Pancreas (tissue), 10 donors: ENCODE measurements around the gene SPRR4. TPM values are rescaled to one million over a fixed set of nuclear protein-coding genes. Genes with fewer than 3 reads are reported as not detected.
A peak's percentile ranks its signal among the peaks of the same experiment; 100 is the strongest.

ENCODE experiments used
- ATAC-seq, 4 donors: fragments of 200-7000 bp; cut with Tn5 transposase; one replicate each; pipeline versions ENCODE4 v1.8.0 to v1.9.1; 2020; ENCODE audit warnings: mild to moderate bottlenecking in 4 of 4, moderate library complexity in 4 of 4
- DNase-seq, 6 donors: peaks; one replicate each; pipeline ENCODE4 v3.0.0-alpha.2; 2020
- FAIRE-seq: peaks from 2 replicates; lab custom pipeline; 2012; peaks lifted over from hg19 to GRCh38; lab: Jason Lieb, UNC
- H3K27ac ChIP-seq, 4 donors: fragments of 200-600 bp; sonication (generic); 1 replicate in 3 of 4; 2 replicates in 1 of 4; pipeline versions ENCODE4 v1.5.0 to v1.8.0; 2020
- H3K27me3 ChIP-seq, 4 donors: fragments of 200-600 bp; one replicate each; pipeline ENCODE4 v1.8.0; 2021
- H3K36me3 ChIP-seq, 3 donors: fragments of 200-600 bp; sonication (generic) in 1 of 3; one replicate each; pipeline versions ENCODE4 v1.5.0 to v1.8.0; 2020 to 2021
- H3K4me1 ChIP-seq, 3 donors: fragments of 200-600 bp; one replicate each; pipeline ENCODE4 v1.8.0; 2021
- H3K4me3 ChIP-seq, 4 donors: fragments of 200-600 bp; sonication (generic) in 2 of 4; one replicate each; pipeline versions ENCODE4 v1.5.0 to v1.8.0; 2020 to 2021
- H3K9me3 ChIP-seq, 4 donors: fragments of 200-600 bp; one replicate each; pipeline ENCODE4 v1.8.0; 2021
- WGBS, 2 donors: extraction: QIAGEN DNeasy Blood & Tissue Kit; methylation state at CpG; one replicate each; pipeline ENCODE4 v1.1.7; 2013; 5-methylcytosine and 5-hydroxymethylcytosine counted together
- intact Hi-C, 3 donors: fragments of 100-400 bp; cut with DNase I; formaldehyde crosslinking; loops; one replicate each; pipeline versions ENCODE4 v1.11.1 to v1.14.2; 2022
- polyA plus RNA-seq, 2 donors: library from polyadenylated mRNA; stranded (reverse); fragments of 200-250 nt; gene quantifications; one replicate each; pipeline ENCODE4 v1.2.3, GENCODE V29; 2013
- total RNA-seq, 6 donors: library from RNA; stranded (reverse); fragmentation: NEBNext Ultra II Directional in 4 of 6; extraction: Animal tissue kit (Norgen Biotek cat#: 25700) in 4 of 6; gene quantifications; one replicate each; pipeline versions ENCODE4 v1.2.1 to v1.2.4, GENCODE V29; 2021 to 2023
- TF ChIP-seq, protein P1 (sequence below), 4 donors: fragments of 200-600 bp; sonication (generic) in 3 of 4; IDR thresholded peaks; one replicate each; pipeline versions ENCODE4 v1.5.0 to v1.8.0; 2021; ENCODE audit warnings: antibody characterized with exemption in 4 of 4
- donor health status: healthy with polysubstance abuse.
- donor health status: DM: no; HTN: no; CAD: no; lungs with moderate emphysema.
- donor health status: DM: no; HTN: no; CAD: no.
- donor health status: control.
- donor health status: control.
- donor health status: Bipolar disorder and iron deficiency.
- donor health status: DM: yes; HTN: yes; CAD: no.
- donor health status: DM: no; HTN: no; CAD: no.
- donor health status: DM: no; HTN: no; CAD: no.
- donor health status: DM: yes; HTN: yes; CAD: no.

The SPRR4 gene
- total RNA-seq: not detected
- polyA plus RNA-seq: not detected

DNA sequence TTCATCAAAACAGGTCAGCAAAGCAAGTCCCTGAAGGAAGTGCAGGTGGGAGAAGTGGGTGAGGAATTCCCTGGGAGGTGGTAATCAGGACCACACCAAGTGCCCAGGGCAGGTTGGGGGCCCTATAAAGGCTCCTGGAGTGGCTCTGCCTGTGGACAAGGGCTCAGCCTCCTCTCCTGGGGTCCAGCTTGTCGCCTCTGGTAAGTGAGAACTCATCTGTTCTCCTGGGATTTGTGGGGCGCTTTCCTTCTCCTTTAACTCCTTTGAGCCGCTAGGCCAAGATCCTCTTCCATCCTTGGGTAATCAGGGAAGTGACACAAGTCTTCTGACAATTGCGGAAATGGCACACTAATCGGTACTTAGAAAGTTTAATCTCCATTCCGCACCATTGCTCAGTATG is at the start of gene SPRR4:
Gene SPRR4, plus strand, starts transcription at position 154 of the 400 bp plus-strand sequence. CDS start 1,243 bp downstream, outside the sequence.
- Histone ChIP-seq H3K9me3 (no peaks in the 10 kb centered on the region), H3K4me3 (no peak within 1 kb of the TSS), H3K4me1 (no peaks in the 10 kb centered on the region), H3K36me3 (no peaks in the 10 kb centered on the region), H3K27me3 (no peaks in the 10 kb centered on the region), H3K27ac (no peak within 1 kb of the TSS)
- 89 to 91% methylated on average over 6 of the region's 6 CpGs for WGBS, 2 donors
- intact Hi-C loops: no loop called here
- ATAC-seq (no peak), FAIRE-seq (no peak), DNase-seq (no peak)
- TF ChIP-seq, protein P1, sequence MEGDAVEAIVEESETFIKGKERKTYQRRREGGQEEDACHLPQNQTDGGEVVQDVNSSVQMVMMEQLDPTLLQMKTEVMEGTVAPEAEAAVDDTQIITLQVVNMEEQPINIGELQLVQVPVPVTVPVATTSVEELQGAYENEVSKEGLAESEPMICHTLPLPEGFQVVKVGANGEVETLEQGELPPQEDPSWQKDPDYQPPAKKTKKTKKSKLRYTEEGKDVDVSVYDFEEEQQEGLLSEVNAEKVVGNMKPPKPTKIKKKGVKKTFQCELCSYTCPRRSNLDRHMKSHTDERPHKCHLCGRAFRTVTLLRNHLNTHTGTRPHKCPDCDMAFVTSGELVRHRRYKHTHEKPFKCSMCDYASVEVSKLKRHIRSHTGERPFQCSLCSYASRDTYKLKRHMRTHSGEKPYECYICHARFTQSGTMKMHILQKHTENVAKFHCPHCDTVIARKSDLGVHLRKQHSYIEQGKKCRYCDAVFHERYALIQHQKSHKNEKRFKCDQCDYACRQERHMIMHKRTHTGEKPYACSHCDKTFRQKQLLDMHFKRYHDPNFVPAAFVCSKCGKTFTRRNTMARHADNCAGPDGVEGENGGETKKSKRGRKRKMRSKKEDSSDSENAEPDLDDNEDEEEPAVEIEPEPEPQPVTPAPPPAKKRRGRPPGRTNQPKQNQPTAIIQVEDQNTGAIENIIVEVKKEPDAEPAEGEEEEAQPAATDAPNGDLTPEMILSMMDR (IDR thresholded peaks at IDR 0.05): no peak

GRCh38 chr1:152924191-152924590 is 46.3 kb upstream of the SPRR4 start:
- Histone ChIP-seq H3K4me3 (no peak overlapping the region), H3K36me3 (no peaks in the 10 kb centered on the region), H3K27ac (no peak overlapping the region), H3K9me3 (no peaks in the 10 kb centered on the region), H3K27me3 (peaks cover 0 to 3% (median 0%) of the 10 kb centered on the region in 4 donors), H3K4me1 (no peaks in the 10 kb centered on the region)
- intact Hi-C loops: no loop called here
- FAIRE-seq (no peak), ATAC-seq (no peak), DNase-seq (no peak)
- WGBS, 2 donors: 31 to 33% methylated on average over 2 of the region's 2 CpGs
- TF ChIP-seq, protein P1 (IDR thresholded peaks at IDR 0.05): no peak

DNA sequence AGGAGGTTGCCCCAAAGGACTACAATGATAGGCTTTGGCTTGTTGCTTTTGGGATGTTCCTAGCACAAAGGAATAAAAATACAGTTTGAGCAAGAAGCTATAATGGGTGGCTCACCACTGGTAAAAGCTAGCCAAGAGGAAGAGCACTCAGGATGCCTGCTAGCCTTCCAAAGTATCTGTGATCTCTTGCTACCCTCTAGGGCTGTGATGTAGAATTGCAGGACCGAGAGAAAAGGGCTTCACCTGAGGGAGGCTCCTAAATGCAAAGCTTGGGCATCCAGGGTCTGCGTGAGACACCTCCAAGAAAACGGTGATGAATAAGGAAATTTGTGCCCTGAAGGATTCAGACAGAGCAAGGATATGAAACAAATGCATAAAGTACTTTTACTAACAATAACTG is 44.4 kb upstream of the SPRR4 start:
- Histone ChIP-seq H3K9me3 (no peaks in the 10 kb centered on the region), H3K4me3 (no peak overlapping the region), H3K36me3 (no peaks in the 10 kb centered on the region), H3K4me1 (no peaks in the 10 kb centered on the region), H3K27ac (no peak overlapping the region), H3K27me3 (peaks cover 0 to 3% (median 0%) of the 10 kb centered on the region in 4 donors)
- ATAC-seq (no peak), DNase-seq (no peak), FAIRE-seq (no peak)
- intact Hi-C loops: no loop called here
- TF ChIP-seq, protein P1 (IDR thresholded peaks at IDR 0.05): no peak
- WGBS, 2 donors: 62 to 69% methylated on average over 3 of the region's 3 CpGs

- Histone ChIP-seq H3K4me3 (no peak overlapping the region), H3K4me1 (no peaks in the 10 kb centered on the region), H3K27ac (no peak overlapping the region), H3K36me3 (no peaks in the 10 kb centered on the region), H3K27me3 (peaks cover 0 to 3% (median 0%) of the 10 kb centered on the region in 4 donors), H3K9me3 (no peaks in the 10 kb centered on the region)
- FAIRE-seq: no peak
- no peak for DNase-seq
- 22 to 27% methylated on average over 3 of the region's 3 CpGs for WGBS, 2 donors
- TF ChIP-seq, protein P1 (IDR thresholded peaks at IDR 0.05): no peak
- intact Hi-C loops: no loop called here
- peak in 1 of 4 donors; percentile 44 for ATAC-seq
These were observed 41.8 kb upstream of the SPRR4 start for GRCh38 chr1:152928671-152929070.

DNA sequence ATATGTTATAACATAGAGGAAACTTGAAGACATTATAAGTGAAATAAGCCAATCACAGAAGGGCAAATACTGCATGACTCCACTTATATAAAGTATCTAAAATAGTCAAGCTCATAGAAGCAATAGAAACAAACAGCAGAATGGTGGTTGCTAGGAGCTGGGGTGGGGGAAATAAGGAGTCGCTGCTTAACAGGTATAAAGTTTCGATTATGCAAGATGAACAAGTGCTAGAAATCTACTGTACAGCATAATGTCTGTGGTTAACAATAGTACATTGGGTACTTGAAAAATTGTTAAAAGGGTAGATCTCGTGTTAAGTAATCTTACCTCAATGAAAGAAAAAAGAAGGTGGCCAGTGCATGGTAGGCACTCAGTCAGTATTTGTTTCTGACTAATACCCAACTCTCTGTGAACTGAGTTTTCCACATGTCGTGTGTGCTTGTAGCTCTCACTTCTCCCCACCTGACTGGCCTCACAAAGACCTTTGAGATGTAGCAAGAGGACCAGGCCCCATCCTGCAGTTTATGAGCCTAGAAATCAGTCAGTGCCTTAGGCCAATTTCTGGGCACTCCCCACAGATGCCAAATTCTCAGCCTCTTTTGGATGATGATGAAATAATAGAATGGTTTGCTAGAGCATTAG is 38.2 kb upstream of the SPRR4 start:
- Histone ChIP-seq H3K9me3 (no peaks in the 10 kb centered on the region), H3K27me3 (no peaks in the 10 kb centered on the region), H3K4me1 (no peaks in the 10 kb centered on the region), H3K27ac (no peak overlapping the region), H3K36me3 (no peaks in the 10 kb centered on the region), H3K4me3 (no peak overlapping the region)
- no peak for FAIRE-seq
- WGBS, 2 donors: 64 to 78% methylated on average over 4 of the region's 4 CpGs
- ATAC-seq: no peak
- intact Hi-C loops: no loop called here
- DNase-seq: no peak
- TF ChIP-seq, protein P1 (IDR thresholded peaks at IDR 0.05): no peak
